KMS-11 (cell line): ENCODE measurements around the gene CDC42BPA.

ENCODE experiments used
- H2AFZ ChIP-seq: fragments of 200-600 bp; sonication (generic); 2 replicates; pipeline ENCODE4 v1.6.1; 2016; ENCODE audit warnings: antibody characterized with exemption, mixed run types, low read depth
- H3K27ac ChIP-seq: fragments of 200-600 bp; sonication (generic); 2 replicates; pipeline ENCODE4 v1.6.1; 2016; ENCODE audit warnings: mild to moderate bottlenecking, mixed run types
- H3K27me3 ChIP-seq: fragments of 200-600 bp; sonication (generic); 2 replicates; pipeline ENCODE4 v1.6.1; 2017; ENCODE audit warnings: mild to moderate bottlenecking, low read depth, mixed run types, moderate library complexity; ENCODE audit not compliant: insufficient read depth
- H3K36me3 ChIP-seq: fragments of 200-600 bp; sonication (generic); 2 replicates; pipeline ENCODE4 v1.6.1; 2017; ENCODE audit warnings: mild to moderate bottlenecking, mixed run types; ENCODE audit not compliant: insufficient read depth
- H3K4me1 ChIP-seq: fragments of 200-600 bp; sonication (generic); 2 replicates; pipeline ENCODE4 v1.6.1; 2016; ENCODE audit warnings: mild to moderate bottlenecking, low read depth, mixed run types; ENCODE audit not compliant: poor library complexity, severe bottlenecking
- H3K4me2 ChIP-seq: fragments of 200-600 bp; sonication (generic); 2 replicates; pipeline ENCODE4 v1.7.0; 2016; ENCODE audit warnings: mild to moderate bottlenecking, mixed run types
- H3K4me3 ChIP-seq: fragments of 200-600 bp; sonication (generic); IDR thresholded peaks from 2 replicates; pipeline ENCODE4 v1.6.1; 2017; ENCODE audit warnings: low read depth, low read length, mixed read lengths; ENCODE audit not compliant: insufficient read depth
- H3K79me2 ChIP-seq: fragments of 200-600 bp; sonication (generic); 2 replicates; pipeline ENCODE4 v1.6.1; 2016; ENCODE audit warnings: low read depth, mixed run types; ENCODE audit not compliant: insufficient read depth
- H3K9ac ChIP-seq: fragments of 200-600 bp; sonication (generic); 2 replicates; pipeline ENCODE4 v1.6.1; 2016; ENCODE audit warnings: mild to moderate bottlenecking, mixed run types
- H4K20me1 ChIP-seq: fragments of 200-600 bp; sonication (generic); 2 replicates; pipeline ENCODE4 v1.6.1; 2016; ENCODE audit warnings: mild to moderate bottlenecking, mixed run types; ENCODE audit not compliant: insufficient read depth
- CTCF ChIP-seq: fragments of 200-600 bp; sonication (generic); conservative IDR thresholded peaks from 2 replicates; pipeline ENCODE4 v1.6.1; 2017; ENCODE audit warnings: low read depth, mild to moderate bottlenecking, antibody characterized with exemption, low read length, moderate library complexity, mixed read lengths

CDC42BPA gene

DNA sequence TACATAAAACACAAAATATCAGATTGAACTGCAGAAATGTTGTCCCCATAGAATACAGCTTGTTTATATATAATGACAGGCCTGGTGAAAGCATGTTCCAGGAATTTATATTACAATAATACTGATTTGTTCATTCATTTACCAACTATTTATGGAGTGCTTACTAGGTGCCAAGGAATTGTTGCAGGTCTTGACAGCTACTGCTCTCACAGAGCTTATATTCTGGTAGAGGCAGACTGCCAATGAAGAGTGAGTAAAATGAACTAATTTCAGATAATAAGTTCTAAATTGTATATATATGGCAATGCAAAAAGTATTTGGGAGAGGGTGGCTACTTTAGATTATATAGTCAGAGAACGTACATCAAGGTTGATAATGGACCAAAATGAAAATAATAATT is 226.2 kb downstream of the CDC42BPA start:
- no peak overlapping the region for H3K4me3 ChIP-seq
- H4K20me1 ChIP-seq: no peaks in the 10 kb centered on the region
- no peaks in the 10 kb centered on the region for H3K79me2 ChIP-seq
- H3K27ac ChIP-seq: no peak overlapping the region
- no peak overlapping the region for H2AFZ ChIP-seq
- no peaks in the 10 kb centered on the region for H3K27me3 ChIP-seq
- no peak overlapping the region for H3K4me2 ChIP-seq
- no peak overlapping the region for H3K9ac ChIP-seq
- no peak for TF ChIP-seq CTCF
- no peaks in the 10 kb centered on the region for H3K4me1 ChIP-seq
- no peaks in the 10 kb centered on the region for H3K36me3 ChIP-seq

- H3K4me1 ChIP-seq: no peaks in the 10 kb centered on the region
- no peaks in the 10 kb centered on the region for H3K36me3 ChIP-seq
- H3K79me2 ChIP-seq: no peaks in the 10 kb centered on the region
- no peak overlapping the region for H3K9ac ChIP-seq
- H3K27ac ChIP-seq: no peak overlapping the region
- no peak for TF ChIP-seq CTCF
- no peaks in the 10 kb centered on the region for H4K20me1 ChIP-seq
- no peaks in the 10 kb centered on the region for H3K27me3 ChIP-seq
- no peak overlapping the region for H3K4me2 ChIP-seq
- no peak overlapping the region for H3K4me3 ChIP-seq
- H2AFZ ChIP-seq: no peak overlapping the region
Observed at GRCh38 chr1:227086636-227087035, 231.7 kb downstream of the CDC42BPA start.

DNA sequence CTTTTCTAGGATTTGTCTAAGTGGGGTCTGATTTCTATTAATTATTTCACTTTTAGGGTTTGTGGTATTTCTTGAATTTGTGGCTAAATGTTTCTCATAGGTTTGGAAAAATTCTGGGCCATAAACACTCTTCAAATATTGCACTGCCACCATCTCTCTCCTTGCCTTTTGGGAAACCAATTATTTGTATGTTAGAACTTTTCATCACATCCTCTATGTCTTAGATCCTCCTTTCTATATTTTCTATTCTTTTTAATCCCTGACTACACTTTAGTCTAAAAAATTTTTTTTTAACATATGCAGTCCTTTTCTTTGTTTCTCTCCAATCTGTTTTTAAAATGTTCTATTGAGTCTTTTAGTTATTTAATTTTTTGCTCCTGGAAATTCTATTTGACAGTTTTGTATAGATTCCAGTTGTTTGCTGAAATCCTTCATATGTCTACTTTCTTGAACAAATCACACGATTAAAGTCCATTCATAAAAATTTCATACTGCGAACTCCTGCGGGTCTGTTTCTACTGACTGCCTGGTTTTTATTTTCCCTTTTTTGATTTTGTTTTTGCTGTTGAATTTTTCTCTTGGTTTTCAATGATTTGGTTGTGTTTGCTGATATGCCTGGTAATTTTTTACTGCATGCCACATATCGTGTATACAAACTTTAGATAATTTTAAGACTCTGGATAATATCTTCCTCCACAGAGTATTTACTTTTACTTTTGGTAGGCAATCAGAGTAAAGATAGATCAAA is 235.1 kb downstream of the CDC42BPA start:
- H2AFZ ChIP-seq: no peak overlapping the region
- no peak overlapping the region for H3K4me2 ChIP-seq
- H3K27ac ChIP-seq: no peak overlapping the region
- no peak overlapping the region for H3K9ac ChIP-seq
- H3K4me1 ChIP-seq: no peaks in the 10 kb centered on the region
- TF ChIP-seq CTCF: no peak
- H3K36me3 ChIP-seq: no peaks in the 10 kb centered on the region
- no peaks in the 10 kb centered on the region for H3K27me3 ChIP-seq
- no peak overlapping the region for H3K4me3 ChIP-seq
- H4K20me1 ChIP-seq: no peaks in the 10 kb centered on the region
- H3K79me2 ChIP-seq: no peaks in the 10 kb centered on the region

DNA sequence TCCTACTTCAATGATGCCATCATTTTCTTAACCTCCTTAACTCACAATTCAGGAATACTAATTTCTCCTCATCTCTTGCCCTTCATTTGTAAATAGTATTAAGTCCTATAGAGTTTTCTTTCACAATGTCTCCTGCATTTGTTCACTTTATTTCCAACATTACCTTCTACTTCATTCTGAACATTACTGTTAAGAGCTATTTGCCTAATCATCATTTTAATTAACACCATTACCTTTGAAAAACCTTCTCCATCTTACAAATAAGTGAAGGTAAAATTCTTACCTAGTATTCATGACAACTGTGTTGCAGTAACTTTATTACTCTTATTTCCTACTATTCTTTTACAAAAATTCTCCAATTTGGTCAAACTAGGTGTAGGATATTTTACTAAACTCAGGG is 240.5 kb downstream of the CDC42BPA start:
- no peaks in the 10 kb centered on the region for H3K79me2 ChIP-seq
- H3K4me1 ChIP-seq: peaks cover 7% of the 10 kb centered on the region
- H3K4me2 ChIP-seq: no peak overlapping the region
- H3K4me3 ChIP-seq: no peak overlapping the region
- no peak overlapping the region for H3K9ac ChIP-seq
- no peak overlapping the region for H2AFZ ChIP-seq
- no peak overlapping the region for H3K27ac ChIP-seq
- H3K36me3 ChIP-seq: no peaks in the 10 kb centered on the region
- no peaks in the 10 kb centered on the region for H3K27me3 ChIP-seq
- TF ChIP-seq CTCF: no peak
- no peaks in the 10 kb centered on the region for H4K20me1 ChIP-seq
